WTC11 (cell line): Measurements from ENCODE around the gene TPM4.

Experiments used
- CBFB ChIP-seq: sonication (generic); formaldehyde crosslinking; IDR thresholded peaks from 2 replicates; pipeline ENCODE4 v1.8.1; 2022; ENCODE audit warnings: mild to moderate bottlenecking, low read depth, missing genetic modification reagents
- ELF4 ChIP-seq: sonication (generic); formaldehyde crosslinking; IDR thresholded peaks from 2 replicates; pipeline ENCODE4 v1.8.1; 2022; ENCODE audit warnings: low read depth, mild to moderate bottlenecking, moderate library complexity, missing genetic modification reagents
- FOXJ3 ChIP-seq: sonication (generic); formaldehyde crosslinking; IDR thresholded peaks from 2 replicates; pipeline ENCODE4 v1.9.0; 2021; ENCODE audit warnings: missing genetic modification reagents, mild to moderate bottlenecking, borderline replicate concordance
- FOXK1 ChIP-seq: sonication (generic); formaldehyde crosslinking; IDR thresholded peaks from 2 replicates; pipeline ENCODE4 v1.8.0; 2022; ENCODE audit warnings: mild to moderate bottlenecking, moderate library complexity, missing genetic modification reagents
- RORB ChIP-seq: fragments of 250-450 bp; sonication (Bioruptor Pico); IDR thresholded peaks from 2 replicates; pipeline ENCODE4 v1.9.0; 2021; ENCODE audit warnings: mild to moderate bottlenecking
- TEAD1 ChIP-seq: sonication (generic); formaldehyde crosslinking; IDR thresholded peaks from 2 replicates; pipeline ENCODE4 v1.8.0; 2022; ENCODE audit warnings: mild to moderate bottlenecking, missing genetic modification reagents
- ZNF263 ChIP-seq: sonication (generic); formaldehyde crosslinking; IDR thresholded peaks from 2 replicates; pipeline ENCODE4 v1.8.1; 2022; ENCODE audit warnings: low read depth, mild to moderate bottlenecking, moderate library complexity, missing genetic modification reagents
- TF ChIP-seq, protein P1 (sequence below): sonication (generic); formaldehyde crosslinking; IDR thresholded peaks from 2 replicates; pipeline ENCODE4 v1.8.1; 2023; ENCODE audit warnings: mild to moderate bottlenecking, moderate library complexity, missing genetic modification reagents
- TF ChIP-seq, protein P2 (sequence below): fragments of 200-600 bp; IDR thresholded peaks from 2 replicates; pipeline ENCODE4 v1.8.0; 2022; ENCODE audit warnings: antibody characterized with exemption
- TF ChIP-seq, protein P3 (sequence below): sonication (generic); formaldehyde crosslinking; IDR thresholded peaks from 2 replicates; pipeline ENCODE4 v1.8.0; 2022; ENCODE audit warnings: mild to moderate bottlenecking, missing genetic modification reagents
- TF ChIP-seq, protein P4 (sequence below): sonication (generic); formaldehyde crosslinking; IDR thresholded peaks from 2 replicates; pipeline ENCODE4 v1.8.0; 2022; ENCODE audit warnings: mild to moderate bottlenecking, missing genetic modification reagents
- TF ChIP-seq, protein P5 (sequence below): sonication (generic); formaldehyde crosslinking; conservative IDR thresholded peaks from 2 replicates; pipeline ENCODE4 v1.8.1; 2022; ENCODE audit warnings: mild to moderate bottlenecking, missing genetic modification reagents

DNA sequence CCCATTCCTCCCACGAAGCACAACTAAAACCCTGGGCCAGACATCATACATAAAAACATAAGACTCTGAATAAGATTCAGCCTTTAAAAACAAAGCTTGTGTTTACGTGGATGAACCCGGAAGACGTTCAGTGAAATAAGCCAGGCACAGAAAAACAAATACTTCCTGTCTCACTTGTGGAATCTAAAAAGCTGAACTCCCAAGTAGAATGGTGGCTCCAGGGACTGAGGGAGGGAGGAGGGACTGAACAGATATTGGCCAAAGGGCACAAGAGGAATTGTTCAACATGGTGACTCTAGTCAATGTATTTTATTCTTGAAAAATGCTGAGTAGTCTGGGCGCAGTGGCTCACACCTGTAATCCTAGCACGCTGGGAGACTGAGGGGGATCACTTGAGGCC is 35.7 kb upstream of the TPM4 start:
- TF ChIP-seq FOXJ3 (CRISPR knock-in tag), result no peak
- TF ChIP-seq, protein P1, sequence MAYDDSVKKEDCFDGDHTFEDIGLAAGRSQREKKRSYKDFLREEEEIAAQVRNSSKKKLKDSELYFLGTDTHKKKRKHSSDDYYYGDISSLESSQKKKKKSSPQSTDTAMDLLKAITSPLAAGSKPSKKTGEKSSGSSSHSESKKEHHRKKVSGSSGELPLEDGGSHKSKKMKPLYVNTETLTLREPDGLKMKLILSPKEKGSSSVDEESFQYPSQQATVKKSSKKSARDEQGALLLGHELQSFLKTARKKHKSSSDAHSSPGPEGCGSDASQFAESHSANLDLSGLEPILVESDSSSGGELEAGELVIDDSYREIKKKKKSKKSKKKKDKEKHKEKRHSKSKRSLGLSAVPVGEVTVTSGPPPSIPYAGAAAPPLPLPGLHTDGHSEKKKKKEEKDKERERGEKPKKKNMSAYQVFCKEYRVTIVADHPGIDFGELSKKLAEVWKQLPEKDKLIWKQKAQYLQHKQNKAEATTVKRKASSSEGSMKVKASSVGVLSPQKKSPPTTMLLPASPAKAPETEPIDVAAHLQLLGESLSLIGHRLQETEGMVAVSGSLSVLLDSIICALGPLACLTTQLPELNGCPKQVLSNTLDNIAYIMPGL, result no peak
- TF ChIP-seq, protein P2, sequence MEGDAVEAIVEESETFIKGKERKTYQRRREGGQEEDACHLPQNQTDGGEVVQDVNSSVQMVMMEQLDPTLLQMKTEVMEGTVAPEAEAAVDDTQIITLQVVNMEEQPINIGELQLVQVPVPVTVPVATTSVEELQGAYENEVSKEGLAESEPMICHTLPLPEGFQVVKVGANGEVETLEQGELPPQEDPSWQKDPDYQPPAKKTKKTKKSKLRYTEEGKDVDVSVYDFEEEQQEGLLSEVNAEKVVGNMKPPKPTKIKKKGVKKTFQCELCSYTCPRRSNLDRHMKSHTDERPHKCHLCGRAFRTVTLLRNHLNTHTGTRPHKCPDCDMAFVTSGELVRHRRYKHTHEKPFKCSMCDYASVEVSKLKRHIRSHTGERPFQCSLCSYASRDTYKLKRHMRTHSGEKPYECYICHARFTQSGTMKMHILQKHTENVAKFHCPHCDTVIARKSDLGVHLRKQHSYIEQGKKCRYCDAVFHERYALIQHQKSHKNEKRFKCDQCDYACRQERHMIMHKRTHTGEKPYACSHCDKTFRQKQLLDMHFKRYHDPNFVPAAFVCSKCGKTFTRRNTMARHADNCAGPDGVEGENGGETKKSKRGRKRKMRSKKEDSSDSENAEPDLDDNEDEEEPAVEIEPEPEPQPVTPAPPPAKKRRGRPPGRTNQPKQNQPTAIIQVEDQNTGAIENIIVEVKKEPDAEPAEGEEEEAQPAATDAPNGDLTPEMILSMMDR, result no peak
- TF ChIP-seq, protein P3, sequence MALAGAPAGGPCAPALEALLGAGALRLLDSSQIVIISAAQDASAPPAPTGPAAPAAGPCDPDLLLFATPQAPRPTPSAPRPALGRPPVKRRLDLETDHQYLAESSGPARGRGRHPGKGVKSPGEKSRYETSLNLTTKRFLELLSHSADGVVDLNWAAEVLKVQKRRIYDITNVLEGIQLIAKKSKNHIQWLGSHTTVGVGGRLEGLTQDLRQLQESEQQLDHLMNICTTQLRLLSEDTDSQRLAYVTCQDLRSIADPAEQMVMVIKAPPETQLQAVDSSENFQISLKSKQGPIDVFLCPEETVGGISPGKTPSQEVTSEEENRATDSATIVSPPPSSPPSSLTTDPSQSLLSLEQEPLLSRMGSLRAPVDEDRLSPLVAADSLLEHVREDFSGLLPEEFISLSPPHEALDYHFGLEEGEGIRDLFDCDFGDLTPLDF, result no peak
- TF ChIP-seq, protein P4, sequence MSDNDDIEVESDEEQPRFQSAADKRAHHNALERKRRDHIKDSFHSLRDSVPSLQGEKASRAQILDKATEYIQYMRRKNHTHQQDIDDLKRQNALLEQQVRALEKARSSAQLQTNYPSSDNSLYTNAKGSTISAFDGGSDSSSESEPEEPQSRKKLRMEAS (CRISPR knock-in tag), result no peak
- TF ChIP-seq ZNF263 (CRISPR knock-in tag), result no peak
- TF ChIP-seq FOXK1 (CRISPR knock-in tag), result no peak
- TF ChIP-seq ELF4 (CRISPR knock-in tag), result no peak
- TF ChIP-seq CBFB, result no peak
- TF ChIP-seq RORB (CRISPR knock-in tag), result no peak
- no peak for TF ChIP-seq TEAD1
- TF ChIP-seq, protein P5, sequence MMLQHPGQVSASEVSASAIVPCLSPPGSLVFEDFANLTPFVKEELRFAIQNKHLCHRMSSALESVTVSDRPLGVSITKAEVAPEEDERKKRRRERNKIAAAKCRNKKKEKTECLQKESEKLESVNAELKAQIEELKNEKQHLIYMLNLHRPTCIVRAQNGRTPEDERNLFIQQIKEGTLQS (CRISPR knock-in tag), result no peak
